Hypothalamus (tissue), 51 donors: ENCODE data around the gene TCF7L2.

Source experiments
- DNase-seq, 51 donors: peaks; one replicate each; lab custom pipeline; 2025; lab: John Stamatoyannopoulos, UW

TCF7L2 gene

DNA sequence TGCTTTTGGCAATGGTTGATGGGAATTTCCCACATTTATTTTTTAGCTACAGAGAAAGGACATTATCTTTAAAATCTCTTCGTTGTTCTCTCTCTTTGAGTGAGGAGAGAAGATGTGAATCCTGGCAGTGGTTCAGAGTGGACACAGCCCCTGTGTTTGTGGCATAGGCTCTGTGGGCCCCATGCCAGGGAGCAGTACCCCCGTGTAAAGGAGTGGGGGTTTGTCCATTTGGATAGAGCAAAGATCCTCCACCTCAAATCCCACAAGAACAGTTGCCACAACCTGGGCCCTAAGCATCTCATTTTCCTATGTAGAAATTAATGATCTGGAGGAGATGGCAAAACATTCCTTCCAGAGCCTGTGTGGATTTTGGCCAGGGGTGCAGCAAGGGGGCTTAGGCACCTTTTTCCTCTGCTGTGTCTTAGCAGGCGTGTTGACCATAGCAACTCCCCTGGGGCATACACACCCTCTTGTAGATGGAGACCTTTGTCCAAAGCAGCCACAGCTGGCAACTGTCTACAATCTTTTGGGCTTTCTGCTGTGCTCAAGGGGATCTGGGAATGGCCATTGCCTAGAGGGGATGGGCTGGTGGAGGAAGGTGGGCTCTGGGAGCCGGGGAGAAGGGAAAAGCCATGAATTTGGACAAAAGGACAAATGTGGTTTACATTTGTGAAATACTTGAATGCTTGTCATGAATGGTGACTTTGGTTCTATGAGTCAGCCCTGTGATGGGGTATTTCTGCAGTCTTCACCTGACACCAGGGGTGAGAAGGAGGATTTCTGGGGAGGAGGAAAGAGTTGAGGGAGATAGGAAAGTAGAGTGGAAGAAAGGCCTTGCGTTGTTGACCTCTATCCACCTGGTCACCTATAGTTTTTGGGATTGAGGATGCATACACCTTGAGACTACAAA, 92.0 kb downstream of the TCF7L2 start:
- DNase-seq = no peak

DNA sequence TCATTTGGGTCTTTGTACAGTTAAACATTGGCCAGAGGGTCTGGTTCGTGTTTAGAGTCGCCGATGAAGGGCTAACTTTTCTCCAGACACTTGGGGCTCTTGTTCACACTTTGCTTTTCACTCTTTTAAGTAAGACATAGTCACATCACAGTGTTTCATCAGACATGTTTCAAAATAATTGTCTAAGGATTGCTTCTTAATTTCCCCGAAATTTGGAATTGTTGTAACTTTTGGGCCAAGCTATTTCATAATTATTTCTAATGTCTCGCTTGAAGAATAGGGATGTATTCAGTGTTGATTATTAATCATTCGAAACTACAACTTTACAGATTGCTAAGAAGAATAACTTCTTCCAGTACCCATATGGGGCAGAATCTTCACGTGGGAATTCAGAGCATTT, 92.8 kb downstream of the TCF7L2 start:
- DNase-seq = no peak

DNA sequence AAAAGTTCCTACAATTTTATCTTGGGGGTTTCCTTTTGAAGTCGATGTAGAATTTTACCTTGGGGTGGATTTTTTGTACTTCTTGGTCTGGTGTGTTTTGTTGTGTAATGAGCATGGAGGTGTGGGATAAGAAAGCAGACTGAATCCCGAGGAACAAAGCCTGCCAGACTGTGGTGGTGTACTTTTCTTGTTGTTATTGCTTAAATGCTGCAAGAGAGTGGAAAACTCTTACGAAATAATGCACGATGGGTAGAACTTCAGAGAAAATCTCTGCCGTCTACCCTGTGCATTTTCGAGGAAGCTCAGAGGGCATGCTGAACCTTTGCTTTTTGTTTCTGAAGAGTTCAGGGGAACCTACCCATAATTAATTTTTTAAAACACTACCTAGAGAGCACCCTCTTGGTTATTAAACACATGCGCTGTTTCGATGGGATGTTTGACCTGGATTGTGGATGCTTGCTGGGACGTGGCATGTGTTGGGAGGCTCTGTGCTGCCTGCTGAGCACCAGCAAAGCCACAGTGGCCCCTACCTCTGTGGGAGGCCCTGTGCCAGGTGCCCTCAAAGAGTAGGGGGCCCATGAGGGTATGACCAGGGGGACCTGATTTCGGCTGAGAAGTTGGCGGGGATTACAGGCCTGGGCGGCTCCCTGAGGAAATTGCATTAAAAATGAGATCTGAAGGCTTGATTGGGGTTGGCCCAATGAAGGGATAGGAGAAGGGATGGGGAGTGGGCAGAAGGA, 94.1 kb downstream of the TCF7L2 start:
- no peak for DNase-seq

- DNase-seq = peak in 1 of 51 donors; percentile 10
Observed at GRCh38 chr10:113045147-113046055, 95.4 kb downstream of the TCF7L2 start.

DNA sequence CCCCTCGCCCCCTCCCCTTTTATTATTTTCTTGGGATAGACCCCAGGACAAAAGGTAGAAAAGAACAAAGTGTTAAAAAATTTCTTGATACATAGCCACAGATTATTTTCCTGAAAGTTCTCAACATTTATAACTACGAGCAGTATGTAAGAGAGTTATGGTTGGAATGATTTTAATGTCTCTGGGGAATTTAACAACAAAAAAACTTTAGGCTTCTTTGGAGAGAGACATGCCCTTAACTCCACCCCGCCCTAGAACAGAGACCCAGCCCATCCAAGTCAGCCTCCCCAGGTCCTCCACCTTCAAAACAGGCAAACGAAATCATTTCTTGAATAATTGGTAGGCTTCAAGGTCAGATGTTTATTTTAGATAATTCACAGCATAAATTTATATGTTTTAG, 97.1 kb downstream of the TCF7L2 start:
- DNase-seq = no peak

- DNase-seq = peak in 15 of 51 donors; percentile 10 to 51 (median 28)
Observed at GRCh38 chr10:113047605-113047962, 97.5 kb downstream of the TCF7L2 start.

DNA sequence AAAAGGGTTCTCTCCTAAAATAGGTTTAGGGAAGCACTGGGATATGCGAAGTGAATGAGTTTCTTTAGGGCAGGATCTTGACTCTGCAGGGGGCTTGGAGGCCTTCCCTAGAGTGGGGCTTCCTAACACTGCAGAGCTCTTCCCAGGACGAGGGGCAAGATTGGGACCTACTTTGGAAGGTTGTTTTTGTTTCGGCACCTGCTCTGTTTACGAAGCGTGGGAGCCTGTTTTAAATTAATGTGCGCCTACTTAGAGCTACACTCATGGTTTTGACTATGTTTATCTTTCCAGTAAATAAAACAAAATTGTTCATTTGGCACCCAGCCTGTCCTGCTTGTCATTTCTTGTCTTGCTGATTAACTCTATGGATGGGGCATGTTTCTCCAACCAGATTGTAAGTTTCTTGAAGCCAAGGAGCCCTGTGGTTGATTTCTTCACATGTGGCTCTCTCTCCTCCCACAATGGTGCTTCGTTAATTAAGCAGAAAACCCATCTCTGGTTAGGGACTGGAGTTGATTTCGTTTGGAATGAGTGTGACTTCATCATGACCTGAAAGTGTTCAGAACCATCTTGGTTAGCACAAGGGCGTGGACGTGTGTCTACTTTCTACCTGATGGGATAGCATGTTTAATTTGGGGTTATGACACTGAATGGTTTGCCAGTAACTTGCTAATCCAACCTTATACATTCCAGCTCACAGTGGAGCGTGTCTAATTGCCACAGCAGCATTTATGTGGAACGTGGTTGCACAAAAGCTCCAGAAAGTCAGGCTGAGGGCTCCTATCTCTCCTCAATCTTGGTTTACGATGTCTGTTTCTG, 98.1 kb downstream of the TCF7L2 start:
- DNase-seq = peak in 1 of 51 donors; percentile 21

DNA sequence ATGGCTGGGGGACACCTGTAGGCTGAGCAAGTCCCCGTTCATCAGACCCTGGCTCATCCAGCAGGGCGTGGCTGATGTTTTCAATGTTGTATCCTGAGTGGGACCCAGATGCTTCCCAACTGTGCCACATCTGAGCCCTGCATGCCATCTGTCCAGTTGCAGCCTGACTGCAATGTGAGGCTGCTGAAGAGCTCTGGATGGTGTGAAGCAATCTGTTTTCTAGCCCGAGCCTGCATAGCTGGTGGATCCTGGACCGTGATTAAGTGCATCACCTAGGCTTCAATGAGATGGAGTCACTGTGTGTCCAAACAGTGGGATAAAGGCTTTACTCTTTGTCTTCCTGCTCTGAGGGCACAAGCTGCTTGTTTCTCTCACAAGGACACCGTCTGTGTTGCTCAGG, 99.8 kb downstream of the TCF7L2 start:
- no peak for DNase-seq

GRCh38 chr10:113052076-113052830, 102.2 kb downstream of the TCF7L2 start:
- peak in 1 of 51 donors; percentile 15 for DNase-seq

- DNase-seq = no peak
Observed at GRCh38 chr10:113053091-113053490, 103.0 kb downstream of the TCF7L2 start.

DNA sequence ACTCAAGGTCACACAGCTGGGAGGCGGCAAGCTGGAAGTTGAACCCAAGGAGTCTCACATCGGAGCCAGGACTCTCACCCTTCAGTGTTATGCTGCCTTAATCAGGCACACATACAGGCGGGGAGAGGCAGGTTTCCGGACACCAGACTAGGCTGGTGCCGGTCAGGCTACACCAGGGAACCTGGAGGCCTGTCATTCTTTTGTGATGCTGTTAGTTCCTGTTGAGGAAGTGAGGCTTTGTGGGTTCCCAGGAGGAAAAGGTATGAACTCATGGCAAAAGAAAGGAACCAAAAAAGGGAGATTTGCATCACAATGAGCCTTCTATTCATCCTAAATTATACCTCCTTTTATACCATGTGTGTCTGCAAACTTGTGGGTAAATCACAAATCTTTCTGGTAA, 103.8 kb downstream of the TCF7L2 start:
- no peak for DNase-seq

GRCh38 chr10:113055458-113055857, 105.4 kb downstream of the TCF7L2 start:
- DNase-seq = no peak

GRCh38 chr10:113056030-113056429, 106.0 kb downstream of the TCF7L2 start:
- no peak for DNase-seq

DNA sequence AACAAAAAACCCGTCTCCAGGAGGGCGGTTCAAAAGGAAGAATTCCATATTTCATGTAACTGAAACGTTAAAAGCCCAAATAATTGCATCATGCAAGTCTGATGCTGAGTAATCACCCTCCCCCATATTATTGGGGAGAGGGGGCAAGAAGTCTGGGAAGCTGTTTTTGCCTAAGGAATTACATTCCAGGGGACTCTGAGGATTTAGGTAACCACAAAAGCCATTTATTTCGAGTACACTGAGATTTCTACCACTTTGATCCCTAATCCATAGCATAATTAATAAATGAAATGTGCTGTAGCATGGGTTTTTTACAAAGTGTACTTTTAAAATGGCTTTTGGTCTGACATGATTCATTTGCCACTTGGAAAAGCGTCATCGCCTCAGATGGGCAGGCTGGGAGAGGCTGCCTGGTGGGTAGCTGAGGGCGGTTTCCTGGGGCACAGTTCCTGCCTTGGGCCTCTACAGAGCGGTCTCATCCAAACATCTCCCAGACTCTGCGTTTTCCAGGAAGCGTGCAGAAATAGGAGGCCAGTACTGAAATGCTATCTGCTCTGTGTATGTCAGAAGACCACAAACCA, 106.5 kb downstream of the TCF7L2 start:
- DNase-seq = no peak

- peak in 3 of 51 donors; percentile 22 to 59 (median 45) for DNase-seq
Observed at GRCh38 chr10:113057948-113058522, 108.0 kb downstream of the TCF7L2 start.

- DNase-seq = peak in 8 of 51 donors; percentile 9 to 71 (median 30)
Observed at GRCh38 chr10:113058523-113059370, 108.7 kb downstream of the TCF7L2 start.

DNA sequence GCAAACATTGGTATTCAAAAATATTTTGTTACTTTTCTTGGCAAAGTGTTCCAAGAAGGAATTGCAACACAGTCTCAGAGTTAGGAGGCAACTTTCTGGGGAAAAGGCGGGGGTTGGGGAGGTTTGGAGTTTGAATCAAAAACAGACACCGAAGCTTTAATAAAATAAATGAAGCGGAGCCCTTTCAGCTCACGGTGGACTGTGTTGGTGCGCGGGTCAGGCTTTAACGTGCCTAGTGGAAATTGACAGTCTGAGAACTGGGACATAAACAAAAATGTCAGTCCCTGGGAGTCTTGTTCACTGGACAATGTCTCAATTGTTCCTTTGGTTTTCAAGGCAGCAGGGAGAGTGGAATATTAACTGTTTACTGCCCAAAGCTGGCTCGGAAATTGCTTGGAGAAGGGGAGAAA, 109.3 kb downstream of the TCF7L2 start:
- DNase-seq = peak in 27 of 51 donors; percentile 12 to 84 (median 41)
